Upper lobe of right lung (tissue), 1 donor: ENCODE results near the gene SLC39A11. TPM values are rescaled to one million over a fixed set of nuclear protein-coding genes. Genes with fewer than 3 reads are reported as not detected.

ENCODE experiments used
- ATAC-seq: fragments of 200-7000 bp; cut with Tn5 transposase; one replicate; pipeline ENCODE4 v1.9.1; 2020; ENCODE audit warnings: mild to moderate bottlenecking, moderate library complexity
- DNase-seq: peaks from one replicate; pipeline ENCODE4 v3.0.0-alpha.2; 2020
- H3K27ac ChIP-seq: fragments of 200-600 bp; one replicate; pipeline ENCODE4 v1.8.0; 2022
- H3K27me3 ChIP-seq: fragments of 200-600 bp; one replicate; pipeline ENCODE4 v1.8.0; 2022; ENCODE audit warnings: mild to moderate bottlenecking
- H3K36me3 ChIP-seq: fragments of 200-600 bp; one replicate; pipeline ENCODE4 v1.8.0; 2022
- H3K4me1 ChIP-seq: fragments of 200-600 bp; one replicate; pipeline ENCODE4 v1.8.0; 2022
- H3K4me3 ChIP-seq: fragments of 200-600 bp; one replicate; pipeline ENCODE4 v1.8.0; 2022; ENCODE audit warnings: mild to moderate bottlenecking
- H3K9me3 ChIP-seq: fragments of 200-600 bp; one replicate; pipeline ENCODE4 v1.8.0; 2022
- intact Hi-C: fragments of 100-400 bp; cut with DNase I; formaldehyde crosslinking; loops from one replicate; pipeline ENCODE4 v1.11.0; 2022
- total RNA-seq: library from RNA; stranded (reverse); fragmentation: NEBNext Ultra II Directional; extraction: Animal tissue kit (Norgen Biotek cat#: 25700); gene quantifications from one replicate; pipeline ENCODE4 v1.2.1, GENCODE V29; 2021
- TF ChIP-seq, protein P1 (sequence below): fragments of 200-600 bp; IDR thresholded peaks from one replicate; pipeline ENCODE4 v1.8.0; 2022; ENCODE audit warnings: antibody characterized with exemption
- donor health status: DM: no; HTN: yes; CAD: no; lungs with severe emphysema.

The SLC39A11 gene
- total RNA-seq, 1 donor from 2014 or later: 33.7 TPM

DNA sequence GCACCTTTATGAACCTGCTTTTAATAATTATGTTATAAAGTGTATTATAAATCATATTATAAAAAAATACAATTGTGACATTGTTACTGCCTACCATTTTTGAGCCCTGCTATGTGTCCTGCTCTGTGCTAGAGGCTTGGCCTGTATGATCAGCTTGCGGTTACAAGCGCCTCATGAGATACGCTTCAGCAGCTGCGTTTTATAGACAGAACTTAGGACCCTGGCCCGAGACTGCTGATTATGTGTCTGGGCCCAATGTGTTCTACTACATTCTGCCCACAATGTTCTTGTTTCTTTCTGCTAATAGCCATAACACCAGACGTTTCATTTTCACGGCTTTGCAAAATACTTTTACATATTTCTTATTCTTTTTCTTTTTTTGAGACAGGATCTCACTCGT is 395.8 kb downstream of the SLC39A11 start:
- H3K4me3 ChIP-seq: no peak overlapping the region
- H3K4me1 ChIP-seq: no peaks in the 10 kb centered on the region
- no peaks in the 10 kb centered on the region for H3K36me3 ChIP-seq
- TF ChIP-seq, protein P1, sequence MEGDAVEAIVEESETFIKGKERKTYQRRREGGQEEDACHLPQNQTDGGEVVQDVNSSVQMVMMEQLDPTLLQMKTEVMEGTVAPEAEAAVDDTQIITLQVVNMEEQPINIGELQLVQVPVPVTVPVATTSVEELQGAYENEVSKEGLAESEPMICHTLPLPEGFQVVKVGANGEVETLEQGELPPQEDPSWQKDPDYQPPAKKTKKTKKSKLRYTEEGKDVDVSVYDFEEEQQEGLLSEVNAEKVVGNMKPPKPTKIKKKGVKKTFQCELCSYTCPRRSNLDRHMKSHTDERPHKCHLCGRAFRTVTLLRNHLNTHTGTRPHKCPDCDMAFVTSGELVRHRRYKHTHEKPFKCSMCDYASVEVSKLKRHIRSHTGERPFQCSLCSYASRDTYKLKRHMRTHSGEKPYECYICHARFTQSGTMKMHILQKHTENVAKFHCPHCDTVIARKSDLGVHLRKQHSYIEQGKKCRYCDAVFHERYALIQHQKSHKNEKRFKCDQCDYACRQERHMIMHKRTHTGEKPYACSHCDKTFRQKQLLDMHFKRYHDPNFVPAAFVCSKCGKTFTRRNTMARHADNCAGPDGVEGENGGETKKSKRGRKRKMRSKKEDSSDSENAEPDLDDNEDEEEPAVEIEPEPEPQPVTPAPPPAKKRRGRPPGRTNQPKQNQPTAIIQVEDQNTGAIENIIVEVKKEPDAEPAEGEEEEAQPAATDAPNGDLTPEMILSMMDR: no peak
- intact Hi-C loops: no loop called here
- no peak overlapping the region for H3K27ac ChIP-seq
- ATAC-seq (no peak), DNase-seq (no peak)
- no peaks in the 10 kb centered on the region for H3K9me3 ChIP-seq
- H3K27me3 ChIP-seq: no peaks in the 10 kb centered on the region

GRCh38 chr17:72696156-72696555 is 396.3 kb downstream of the SLC39A11 start:
- intact Hi-C loops: no loop called here
- TF ChIP-seq, protein P1: no peak
- Histone ChIP-seq H3K36me3 (no peaks in the 10 kb centered on the region), H3K9me3 (no peaks in the 10 kb centered on the region), H3K4me1 (no peaks in the 10 kb centered on the region), H3K27ac (no peak overlapping the region), H3K27me3 (no peaks in the 10 kb centered on the region), H3K4me3 (no peak overlapping the region)
- DNase-seq (no peak), ATAC-seq (no peak)

DNA sequence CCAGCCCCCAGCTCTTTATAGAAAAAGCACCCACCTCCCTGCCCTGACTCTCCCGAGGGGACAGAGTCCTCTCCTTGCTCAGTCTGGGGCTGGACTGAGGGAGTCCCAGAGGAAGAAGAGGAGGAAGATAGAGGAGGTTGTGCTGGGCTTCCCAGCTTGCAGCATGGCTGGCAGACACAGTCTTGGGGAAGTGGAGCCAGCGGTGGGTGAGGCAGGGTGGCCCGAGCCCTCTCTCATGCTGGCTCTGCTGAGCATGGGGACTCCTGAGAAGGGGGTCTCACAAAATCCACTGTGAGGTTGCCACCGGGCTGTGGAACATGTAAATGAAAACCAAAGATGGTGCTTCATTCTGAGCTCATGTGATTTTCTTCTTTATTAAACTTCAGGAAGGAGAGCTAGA is 398.5 kb downstream of the SLC39A11 start:
- no peak for DNase-seq
- intact Hi-C loops: no loop called here
- H3K36me3 ChIP-seq: no peaks in the 10 kb centered on the region
- no peaks in the 10 kb centered on the region for H3K9me3 ChIP-seq
- H3K27me3 ChIP-seq: no peaks in the 10 kb centered on the region
- no peaks in the 10 kb centered on the region for H3K4me1 ChIP-seq
- no peak overlapping the region for H3K4me3 ChIP-seq
- TF ChIP-seq, protein P1: no peak
- ATAC-seq: no peak
- H3K27ac ChIP-seq: no peak overlapping the region

DNA sequence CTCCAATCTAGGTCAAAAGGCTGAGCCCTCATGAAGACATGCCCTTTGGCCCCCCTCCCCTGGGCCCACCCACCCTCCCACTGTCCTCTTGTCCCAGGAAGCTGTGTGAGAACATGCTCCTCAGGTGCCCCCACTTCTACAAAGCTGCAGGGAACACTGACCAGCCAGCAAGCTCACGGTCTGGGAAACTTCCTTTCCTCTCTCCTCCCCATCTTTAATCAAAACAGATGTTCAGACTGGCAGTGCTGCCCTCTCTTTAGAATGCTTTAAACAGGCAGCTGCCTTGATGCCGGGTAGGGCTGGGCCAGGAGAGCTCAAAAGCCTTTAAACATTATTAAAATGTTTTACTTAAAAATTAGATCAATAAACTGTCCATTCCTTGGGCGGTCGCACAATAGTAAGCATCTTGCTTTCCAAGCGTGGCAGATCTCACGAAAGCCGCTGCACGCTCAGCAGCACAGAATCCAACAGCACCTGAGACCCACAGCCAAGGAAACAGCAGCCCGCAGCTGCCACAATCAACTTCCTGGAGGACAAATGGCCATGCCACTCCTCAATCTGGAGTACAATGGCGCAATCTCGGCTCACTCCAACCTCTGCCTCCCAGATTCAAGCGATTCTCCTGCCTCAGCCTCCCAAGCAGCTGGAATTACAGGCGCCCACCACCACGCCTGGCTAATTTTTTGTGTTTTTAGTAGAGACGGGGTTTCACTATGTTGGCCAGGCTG is 399.2 kb downstream of the SLC39A11 start:
- TF ChIP-seq, protein P1: no peak
- DNase-seq: no peak
- no peak overlapping the region for H3K27ac ChIP-seq
- H3K36me3 ChIP-seq: no peaks in the 10 kb centered on the region
- H3K27me3 ChIP-seq: no peaks in the 10 kb centered on the region
- H3K9me3 ChIP-seq: no peaks in the 10 kb centered on the region
- no peaks in the 10 kb centered on the region for H3K4me1 ChIP-seq
- ATAC-seq: no peak
- no peak overlapping the region for H3K4me3 ChIP-seq
- intact Hi-C loops: no loop called here

DNA sequence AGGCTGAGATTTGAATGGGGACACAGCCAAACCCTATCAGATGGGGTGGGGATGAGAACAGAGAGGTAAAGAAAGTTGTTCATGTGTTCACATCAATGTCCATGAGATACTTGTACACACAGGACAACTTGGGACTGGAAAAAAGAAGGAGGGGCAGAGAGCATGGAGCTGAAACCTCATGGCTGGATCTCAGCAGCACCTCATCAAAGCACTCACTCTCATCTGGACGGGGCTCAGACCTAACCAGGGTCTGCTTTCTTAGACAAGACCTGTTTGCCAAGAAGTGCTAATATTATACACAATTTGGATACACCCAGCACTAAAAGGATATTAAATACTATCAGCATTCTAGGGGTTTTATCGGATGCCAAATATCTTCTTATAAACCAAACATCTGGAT is 399.8 kb downstream of the SLC39A11 start:
- Histone ChIP-seq H3K27me3 (no peaks in the 10 kb centered on the region), H3K36me3 (no peaks in the 10 kb centered on the region), H3K4me1 (no peaks in the 10 kb centered on the region), H3K27ac (no peak overlapping the region), H3K9me3 (no peaks in the 10 kb centered on the region), H3K4me3 (no peak overlapping the region)
- no peak for DNase-seq
- no peak for ATAC-seq
- TF ChIP-seq, protein P1: no peak
- intact Hi-C loops: no loop called here

DNA sequence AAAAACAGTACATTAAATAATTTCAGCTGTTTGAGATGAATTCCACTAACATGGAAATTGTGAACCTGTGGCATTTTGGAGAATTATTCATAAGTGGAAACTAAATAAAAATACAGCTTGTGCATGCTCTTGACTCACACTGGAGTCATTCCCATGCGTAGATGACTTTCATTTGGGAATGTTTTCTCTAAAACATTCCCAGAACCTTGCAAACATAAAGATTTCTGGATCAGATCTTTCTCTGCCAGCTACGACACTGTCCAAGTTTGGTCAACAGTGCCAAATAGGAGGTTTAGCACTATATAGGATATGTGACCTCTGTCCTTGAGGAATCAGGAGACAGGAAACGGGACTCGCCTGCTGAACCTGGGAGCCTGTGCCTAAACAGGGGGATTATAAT is 400.9 kb downstream of the SLC39A11 start:
- intact Hi-C loops: no loop called here
- TF ChIP-seq, protein P1: no peak
- no peaks in the 10 kb centered on the region for H3K9me3 ChIP-seq
- no peaks in the 10 kb centered on the region for H3K4me1 ChIP-seq
- ATAC-seq: no peak
- no peaks in the 10 kb centered on the region for H3K27me3 ChIP-seq
- no peak for DNase-seq
- H3K27ac ChIP-seq: no peak overlapping the region
- no peak overlapping the region for H3K4me3 ChIP-seq
- no peaks in the 10 kb centered on the region for H3K36me3 ChIP-seq
